A673 (cell line): ENCODE measurements around the gene COMMD8. TPM values are rescaled to one million over a fixed set of nuclear protein-coding genes. Genes with fewer than 3 reads are reported as not detected.

Experiments used
- BruUV-seq: library from RNA; stranded (reverse); fragments of 400-500 nt; replicated peaks from 2 replicates; lab custom pipeline; 2021; lab: Mats Ljungman, UMichigan
- CTCF ChIA-PET: fragments of 300-600 bp; sonication (Branson Sonifier 250); formaldehyde crosslinking; loops from one replicate; lab custom pipeline; 2022; ENCODE audit warnings: antibody characterized with exemption; lab: Charles Lee
- POLR2A ChIA-PET: fragments of 300-600 bp; sonication (Branson Sonifier 250); formaldehyde crosslinking; loops from one replicate; lab custom pipeline; 2022; ENCODE audit warnings: antibody characterized with exemption; ENCODE audit not compliant: low non-redundant PET; lab: Charles Lee
- DNase-seq: peaks from one replicate; pipeline ENCODE4 v3.0.0-alpha.2; 2015; ENCODE audit warnings: low spot score
- H3K27ac ChIP-seq: fragments of 200-600 bp; sonication (generic); 2 replicates; pipeline ENCODE4 v1.5.1; 2016; ENCODE audit warnings: mixed run types, low read depth, mild to moderate bottlenecking, mixed read lengths, antibody characterized with exemption, low read length; ENCODE audit not compliant: poor library complexity, severe bottlenecking
- H3K27me3 ChIP-seq: fragments of 200-600 bp; sonication (generic); replicated peaks from 2 replicates; pipeline ENCODE4 v1.6.1; 2017; ENCODE audit warnings: mixed run types, low read depth, mild to moderate bottlenecking, mixed read lengths, antibody characterized with exemption, low read length; ENCODE audit not compliant: insufficient read depth, poor library complexity
- H3K36me3 ChIP-seq: fragments of 200-600 bp; sonication (generic); 2 replicates; pipeline ENCODE4 v1.6.1; 2016; ENCODE audit warnings: mixed run types, mild to moderate bottlenecking, mixed read lengths, antibody characterized with exemption, low read length; ENCODE audit not compliant: insufficient read depth, poor library complexity, severe bottlenecking
- H3K4me1 ChIP-seq: fragments of 200-600 bp; sonication (generic); 2 replicates; pipeline ENCODE4 v1.6.1; 2017; ENCODE audit warnings: mixed run types, mild to moderate bottlenecking, mixed read lengths, antibody characterized with exemption, low read length; ENCODE audit not compliant: insufficient read depth, poor library complexity, severe bottlenecking
- H3K4me3 ChIP-seq: fragments of 200-600 bp; sonication (generic); 2 replicates; pipeline ENCODE4 v1.5.1; 2016; ENCODE audit warnings: low read depth, mixed run types, mild to moderate bottlenecking, mixed read lengths, low read length; ENCODE audit not compliant: poor library complexity, severe bottlenecking
- H3K9me3 ChIP-seq: fragments of 200-600 bp; sonication (generic); 2 replicates; pipeline ENCODE4 v1.6.1; 2016; ENCODE audit warnings: mixed run types, low read depth, mild to moderate bottlenecking, mixed read lengths, antibody characterized with exemption, low read length; ENCODE audit not compliant: poor library complexity, severe bottlenecking
- EZH2 ChIP-seq: fragments of 200-600 bp; sonication (generic); IDR thresholded peaks from 2 replicates; pipeline ENCODE4 v1.6.1; 2017; ENCODE audit warnings: borderline replicate concordance, low read depth, mild to moderate bottlenecking, mixed read lengths, antibody characterized with exemption, low read length; ENCODE audit not compliant: poor library complexity, severe bottlenecking
- intact Hi-C: fragments of 100-400 bp; cut with micrococcal nuclease; formaldehyde crosslinking; loops from one replicate; pipeline ENCODE4 v1.10.0; 2022; ENCODE audit not compliant: unreplicated experiment
- total RNA-seq: library from RNA; stranded (reverse); gene quantifications from 2 replicates; pipeline ENCODE4 v1.2.3, GENCODE V29; 2021
- TF ChIP-seq, protein P1 (sequence below): fragments of 300-800, 200-600 bp; sonication (generic); conservative IDR thresholded peaks from 2 replicates; pipeline ENCODE4 v1.5.1; 2017; ENCODE audit warnings: low read depth, mild to moderate bottlenecking, antibody characterized with exemption, low read length, moderate library complexity, mixed read lengths

COMMD8 gene
- total RNA-seq, 1 experiment from 2014 or later, result 26.4 TPM

DNA sequence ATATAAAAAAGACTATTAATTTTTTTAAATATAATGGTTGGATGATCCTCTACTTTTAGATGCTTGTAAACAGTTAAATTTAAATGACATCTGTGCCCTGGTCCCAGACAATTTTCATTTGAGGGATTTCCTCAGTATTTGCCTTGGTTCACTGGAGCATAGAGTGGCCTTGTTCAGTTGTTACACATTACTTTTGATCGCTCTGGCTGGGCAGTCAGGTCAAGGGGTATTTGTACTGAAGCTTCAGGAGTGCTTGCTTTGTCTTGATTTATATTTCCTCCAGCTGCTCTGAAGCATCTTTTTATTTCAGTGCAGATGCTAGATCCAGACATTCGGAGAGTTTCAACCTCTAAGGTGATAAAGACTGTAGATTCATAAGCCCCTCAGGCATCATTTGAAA, 50.0 kb downstream of the COMMD8 start:
- intact Hi-C loops, result no loop called here
- Histone ChIP-seq H3K36me3 (no peaks in the 10 kb centered on the region), H3K4me3 (no peak overlapping the region), H3K27me3 (peaks cover 13% of the 10 kb centered on the region), H3K27ac (no peak overlapping the region), H3K4me1 (no peaks in the 10 kb centered on the region), H3K9me3 (no peaks in the 10 kb centered on the region)
- BruUV-seq, result no TSS peak
- no peak for TF ChIP-seq EZH2
- TF ChIP-seq, protein P1, sequence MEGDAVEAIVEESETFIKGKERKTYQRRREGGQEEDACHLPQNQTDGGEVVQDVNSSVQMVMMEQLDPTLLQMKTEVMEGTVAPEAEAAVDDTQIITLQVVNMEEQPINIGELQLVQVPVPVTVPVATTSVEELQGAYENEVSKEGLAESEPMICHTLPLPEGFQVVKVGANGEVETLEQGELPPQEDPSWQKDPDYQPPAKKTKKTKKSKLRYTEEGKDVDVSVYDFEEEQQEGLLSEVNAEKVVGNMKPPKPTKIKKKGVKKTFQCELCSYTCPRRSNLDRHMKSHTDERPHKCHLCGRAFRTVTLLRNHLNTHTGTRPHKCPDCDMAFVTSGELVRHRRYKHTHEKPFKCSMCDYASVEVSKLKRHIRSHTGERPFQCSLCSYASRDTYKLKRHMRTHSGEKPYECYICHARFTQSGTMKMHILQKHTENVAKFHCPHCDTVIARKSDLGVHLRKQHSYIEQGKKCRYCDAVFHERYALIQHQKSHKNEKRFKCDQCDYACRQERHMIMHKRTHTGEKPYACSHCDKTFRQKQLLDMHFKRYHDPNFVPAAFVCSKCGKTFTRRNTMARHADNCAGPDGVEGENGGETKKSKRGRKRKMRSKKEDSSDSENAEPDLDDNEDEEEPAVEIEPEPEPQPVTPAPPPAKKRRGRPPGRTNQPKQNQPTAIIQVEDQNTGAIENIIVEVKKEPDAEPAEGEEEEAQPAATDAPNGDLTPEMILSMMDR, result no peak
- ChIA-PET POLR2A (no interaction called here), CTCF (no interaction called here)
- no peak for DNase-seq

DNA sequence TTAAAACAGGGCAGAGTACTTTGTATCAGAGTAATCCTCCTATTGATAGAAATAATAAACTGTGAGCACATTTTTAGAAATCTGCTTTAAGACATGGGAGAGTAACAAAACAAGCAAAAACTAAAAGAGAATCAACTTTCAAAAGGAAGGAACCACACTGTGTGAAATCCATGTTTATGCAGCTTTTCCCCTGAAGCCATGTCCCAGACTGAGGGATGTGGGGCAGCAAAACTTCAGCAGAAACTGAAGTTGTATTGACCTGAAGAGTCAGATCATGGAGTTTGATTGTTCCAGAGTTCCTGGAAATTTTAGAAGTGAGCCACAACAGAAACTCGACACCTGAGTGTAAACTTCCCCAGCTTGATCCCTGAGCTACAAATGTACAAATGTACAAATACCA, 53.2 kb downstream of the COMMD8 start:
- DNase-seq, result no peak
- TF ChIP-seq, protein P1, result no peak
- TF ChIP-seq EZH2, result no peak
- ChIA-PET CTCF (no interaction called here), POLR2A (no interaction called here)
- intact Hi-C loops, result no loop called here
- Histone ChIP-seq H3K4me1 (no peaks in the 10 kb centered on the region), H3K36me3 (no peaks in the 10 kb centered on the region), H3K27ac (no peak overlapping the region), H3K4me3 (no peak overlapping the region), H3K27me3 (peaks cover 13% of the 10 kb centered on the region), H3K9me3 (no peaks in the 10 kb centered on the region)
- no TSS peak for BruUV-seq

DNA sequence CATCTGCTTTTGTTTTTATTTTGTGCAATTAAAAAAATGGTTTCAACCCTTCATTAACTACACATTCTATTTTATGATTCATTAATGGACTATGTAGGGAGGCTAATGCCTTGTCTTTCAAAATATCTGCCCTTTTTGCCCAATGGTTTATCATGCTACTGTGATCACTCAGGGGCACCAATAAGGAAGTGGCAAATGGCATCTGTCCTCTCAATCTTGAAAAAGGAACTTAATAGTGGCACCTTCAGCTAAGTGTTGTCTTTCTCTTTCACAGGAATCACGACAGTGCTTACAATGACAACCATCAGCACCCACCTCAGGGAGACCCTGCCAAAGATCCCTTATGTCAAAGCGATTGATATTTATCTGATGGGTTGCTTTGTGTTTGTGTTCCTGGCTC, 57.1 kb downstream of the COMMD8 start:
- no peak overlapping the region for H3K4me3 ChIP-seq
- no peak overlapping the region for H3K27ac ChIP-seq
- TF ChIP-seq EZH2, result no peak
- TF ChIP-seq, protein P1, result no peak
- H3K4me1 ChIP-seq, result no peaks in the 10 kb centered on the region
- no peaks in the 10 kb centered on the region for H3K36me3 ChIP-seq
- intact Hi-C loops, result no loop called here
- POLR2A ChIA-PET, result no interaction called here
- CTCF ChIA-PET, result no interaction called here
- BruUV-seq, result no TSS peak
- peaks cover 6% of the 10 kb centered on the region for H3K27me3 ChIP-seq
- no peak for DNase-seq
- no peaks in the 10 kb centered on the region for H3K9me3 ChIP-seq

Other genes with a start within 250 kb of the COMMD8 start
- 15.8 and 16.1 TPM in 2 replicates for gene ATP10D, start 21.6 kb upstream of the COMMD8 start, total RNA-seq